ENCODE results near the gene COL4A1.

COL4A1 gene

DNA sequence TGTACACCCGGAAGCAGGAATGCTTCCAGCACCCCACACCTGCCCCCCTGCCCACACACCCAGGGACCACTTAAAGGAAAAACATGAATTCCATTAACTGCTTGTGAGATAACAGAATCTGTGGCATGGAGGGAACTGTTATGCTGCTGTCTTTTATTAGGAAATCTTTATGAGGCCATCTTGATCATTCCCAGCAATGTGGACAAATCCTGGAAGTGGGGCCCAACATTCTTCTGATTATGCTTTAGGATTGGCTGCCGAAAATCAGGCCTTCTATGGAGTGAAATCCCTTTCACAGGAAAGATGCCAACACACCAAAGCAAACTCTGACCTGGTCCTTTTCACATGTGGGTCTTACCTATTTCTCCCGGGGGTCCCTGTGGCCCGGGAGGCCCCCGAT lies 114.5 kb downstream of the COL4A1 start:
- H3K36me3 ChIP-seq (ENCODE audit: control insufficient read depth in 4 of 4, insufficient read depth in 4 of 4, low read length in 3 of 4): no peaks in the 10 kb centered on the region
- H3K9me3 ChIP-seq (ENCODE audit: control extremely low read depth in 1 of 5, control insufficient read depth in 4 of 5, insufficient read depth in 2 of 5, low read depth in 1 of 5, low read length in 4 of 5): no peaks in the 10 kb centered on the region
- POLR2A ChIA-PET: no interaction called here
- peaks cover 2 to 56% (median 6%) of the 10 kb centered on the region in 5 experiments for H3K27me3 ChIP-seq (replicated peaks in 2 of 5; ENCODE audit: control insufficient read depth in 4 of 5, insufficient read depth in 5 of 5, low read length in 4 of 5)
- CTCF ChIA-PET: no interaction called here
- H3K27ac ChIP-seq (ENCODE audit: insufficient read depth in 1 of 2, low read depth in 1 of 2, low read length in 2 of 2, poor library complexity in 1 of 2, severe bottlenecking in 2 of 2): no peak overlapping the region
- no peak for DNase-seq
- no peak overlapping the region for H3K4me3 ChIP-seq (ENCODE audit: control insufficient read depth in 1 of 7, extremely low read depth in 1 of 7, insufficient read depth in 4 of 7, low read depth in 2 of 7, low read length in 6 of 7)
- no peaks in the 10 kb centered on the region for H3K4me1 ChIP-seq (ENCODE audit: control extremely low read depth in 1 of 4, control insufficient read depth in 4 of 4, insufficient read depth in 4 of 4, low read length in 3 of 4)
- 86% methylated on average over 4 of the region's 5 CpGs for whole genome bisulfite sequencing (ENCODE audit: insufficient coverage)

- Histone ChIP-seq H3K9me3 (ENCODE audit: control extremely low read depth in 1 of 5, control insufficient read depth in 4 of 5, insufficient read depth in 2 of 5, low read depth in 1 of 5, low read length in 4 of 5) (no peaks in the 10 kb centered on the region), H3K36me3 (ENCODE audit: control insufficient read depth in 4 of 4, insufficient read depth in 4 of 4, low read length in 3 of 4) (no peaks in the 10 kb centered on the region), H3K27ac (ENCODE audit: insufficient read depth in 1 of 2, low read depth in 1 of 2, low read length in 2 of 2, poor library complexity in 1 of 2, severe bottlenecking in 2 of 2) (no peak overlapping the region), H3K27me3 (replicated peaks in 2 of 5; ENCODE audit: control insufficient read depth in 4 of 5, insufficient read depth in 5 of 5, low read length in 4 of 5) (peaks cover 0 to 32% (median 6%) of the 10 kb centered on the region in 5 experiments), H3K4me3 (ENCODE audit: control insufficient read depth in 1 of 7, extremely low read depth in 1 of 7, insufficient read depth in 4 of 7, low read depth in 2 of 7, low read length in 6 of 7) (no peak overlapping the region), H3K4me1 (ENCODE audit: control extremely low read depth in 1 of 4, control insufficient read depth in 4 of 4, insufficient read depth in 4 of 4, low read length in 3 of 4) (no peaks in the 10 kb centered on the region)
- no peak for DNase-seq
- WGBS (ENCODE audit: insufficient coverage): 80% methylated on average over 4 of the region's 5 CpGs
- ChIA-PET CTCF (no interaction called here), POLR2A (no interaction called here)
Observed at GRCh38 chr13:110187641-110188161, 119.3 kb downstream of the COL4A1 start.

- Histone ChIP-seq H3K36me3 (ENCODE audit: control insufficient read depth in 4 of 4, insufficient read depth in 4 of 4, low read length in 3 of 4) (no peaks in the 10 kb centered on the region), H3K27ac (ENCODE audit: insufficient read depth in 1 of 2, low read depth in 1 of 2, low read length in 2 of 2, poor library complexity in 1 of 2, severe bottlenecking in 2 of 2) (no peak overlapping the region), H3K9me3 (ENCODE audit: control extremely low read depth in 1 of 5, control insufficient read depth in 4 of 5, insufficient read depth in 2 of 5, low read depth in 1 of 5, low read length in 4 of 5) (no peaks in the 10 kb centered on the region), H3K4me1 (ENCODE audit: control extremely low read depth in 1 of 4, control insufficient read depth in 4 of 4, insufficient read depth in 4 of 4, low read length in 3 of 4) (no peaks in the 10 kb centered on the region), H3K4me3 (ENCODE audit: control insufficient read depth in 1 of 7, extremely low read depth in 1 of 7, insufficient read depth in 4 of 7, low read depth in 2 of 7, low read length in 6 of 7) (no peak overlapping the region), H3K27me3 (replicated peaks in 2 of 5; ENCODE audit: control insufficient read depth in 4 of 5, insufficient read depth in 5 of 5, low read length in 4 of 5) (peaks cover 0 to 25% (median 3%) of the 10 kb centered on the region in 5 experiments)
- DNase-seq: no peak
- WGBS (ENCODE audit: insufficient coverage): 89% methylated on average over 7 of the region's 10 CpGs
- ChIA-PET POLR2A (no interaction called here), CTCF (no interaction called here)
Observed at GRCh38 chr13:110186231-110186855, 120.6 kb downstream of the COL4A1 start.

DNA sequence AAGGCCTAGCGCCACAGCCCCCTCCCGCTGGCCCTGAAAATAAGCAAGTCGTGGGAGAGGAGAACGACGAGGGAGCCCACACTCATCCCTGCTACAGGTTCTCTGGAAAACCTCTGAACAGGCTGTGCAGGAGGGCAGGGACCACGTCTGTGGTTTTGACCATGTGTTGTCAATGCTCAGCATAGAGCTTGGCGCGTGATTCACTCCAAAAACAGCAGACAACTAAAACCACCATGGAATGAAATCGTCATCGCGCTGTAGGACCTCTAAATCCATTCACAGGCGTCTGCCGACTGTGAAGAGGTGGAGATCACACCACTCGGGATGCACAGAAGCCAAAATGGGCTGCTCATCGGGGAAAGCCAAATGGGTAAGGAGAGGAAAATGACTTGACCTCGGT lies 121.3 kb downstream of the COL4A1 start:
- Histone ChIP-seq H3K4me1 (ENCODE audit: control extremely low read depth in 1 of 4, control insufficient read depth in 4 of 4, insufficient read depth in 4 of 4, low read length in 3 of 4) (no peaks in the 10 kb centered on the region), H3K27ac (ENCODE audit: insufficient read depth in 1 of 2, low read depth in 1 of 2, low read length in 2 of 2, poor library complexity in 1 of 2, severe bottlenecking in 2 of 2) (no peak overlapping the region), H3K4me3 (ENCODE audit: control insufficient read depth in 1 of 7, extremely low read depth in 1 of 7, insufficient read depth in 4 of 7, low read depth in 2 of 7, low read length in 6 of 7) (no peak overlapping the region), H3K9me3 (ENCODE audit: control extremely low read depth in 1 of 5, control insufficient read depth in 4 of 5, insufficient read depth in 2 of 5, low read depth in 1 of 5, low read length in 4 of 5) (no peaks in the 10 kb centered on the region), H3K27me3 (replicated peaks in 2 of 5; ENCODE audit: control insufficient read depth in 4 of 5, insufficient read depth in 5 of 5, low read length in 4 of 5) (peaks cover 0 to 22% (median 3%) of the 10 kb centered on the region in 5 experiments), H3K36me3 (ENCODE audit: control insufficient read depth in 4 of 4, insufficient read depth in 4 of 4, low read length in 3 of 4) (no peaks in the 10 kb centered on the region)
- CTCF ChIA-PET: interaction anchor here (1.3 kb wide), 1 partner anchor 12 kb away, joined by 3 read pairs; no protein-coding TSS in a partner anchor
- DNase-seq: no peak
- WGBS (ENCODE audit: insufficient coverage): 88% methylated on average over 15 of the region's 16 CpGs
- POLR2A ChIA-PET: no interaction called here

- no peak for DNase-seq
- Histone ChIP-seq H3K27ac (ENCODE audit: insufficient read depth in 1 of 2, low read depth in 1 of 2, low read length in 2 of 2, poor library complexity in 1 of 2, severe bottlenecking in 2 of 2) (no peak overlapping the region), H3K4me3 (ENCODE audit: control insufficient read depth in 1 of 7, extremely low read depth in 1 of 7, insufficient read depth in 4 of 7, low read depth in 2 of 7, low read length in 6 of 7) (no peak overlapping the region), H3K27me3 (replicated peaks in 2 of 5; ENCODE audit: control insufficient read depth in 4 of 5, insufficient read depth in 5 of 5, low read length in 4 of 5) (peaks cover 0 to 13% (median 2%) of the 10 kb centered on the region in 5 experiments), H3K36me3 (ENCODE audit: control insufficient read depth in 4 of 4, insufficient read depth in 4 of 4, low read length in 3 of 4) (no peaks in the 10 kb centered on the region), H3K9me3 (ENCODE audit: control extremely low read depth in 1 of 5, control insufficient read depth in 4 of 5, insufficient read depth in 2 of 5, low read depth in 1 of 5, low read length in 4 of 5) (no peaks in the 10 kb centered on the region), H3K4me1 (ENCODE audit: control extremely low read depth in 1 of 4, control insufficient read depth in 4 of 4, insufficient read depth in 4 of 4, low read length in 3 of 4) (no peaks in the 10 kb centered on the region)
- CTCF ChIA-PET: no interaction called here
- WGBS (ENCODE audit: insufficient coverage): 93% methylated on average over 6 of the region's 7 CpGs
- POLR2A ChIA-PET: no interaction called here
Observed at GRCh38 chr13:110183910-110184309, 123.0 kb downstream of the COL4A1 start.

GRCh38 chr13:110182461-110182860 lies 124.5 kb downstream of the COL4A1 start:
- no peaks in the 10 kb centered on the region for H3K36me3 ChIP-seq (ENCODE audit: control insufficient read depth in 4 of 4, insufficient read depth in 4 of 4, low read length in 3 of 4)
- POLR2A ChIA-PET: no interaction called here

GRCh38 chr13:110182003-110182402 lies 125.0 kb downstream of the COL4A1 start:
- Histone ChIP-seq H3K27me3 (replicated peaks in 2 of 5; ENCODE audit: control insufficient read depth in 4 of 5, insufficient read depth in 5 of 5, low read length in 4 of 5) (peaks cover 0 to 11% (median 2%) of the 10 kb centered on the region in 5 experiments), H3K36me3 (ENCODE audit: control insufficient read depth in 4 of 4, insufficient read depth in 4 of 4, low read length in 3 of 4) (no peaks in the 10 kb centered on the region), H3K4me1 (ENCODE audit: control extremely low read depth in 1 of 4, control insufficient read depth in 4 of 4, insufficient read depth in 4 of 4, low read length in 3 of 4) (no peaks in the 10 kb centered on the region), H3K9me3 (ENCODE audit: control extremely low read depth in 1 of 5, control insufficient read depth in 4 of 5, insufficient read depth in 2 of 5, low read depth in 1 of 5, low read length in 4 of 5) (no peaks in the 10 kb centered on the region), H3K4me3 (ENCODE audit: control insufficient read depth in 1 of 7, extremely low read depth in 1 of 7, insufficient read depth in 4 of 7, low read depth in 2 of 7, low read length in 6 of 7) (no peak overlapping the region), H3K27ac (ENCODE audit: insufficient read depth in 1 of 2, low read depth in 1 of 2, low read length in 2 of 2, poor library complexity in 1 of 2, severe bottlenecking in 2 of 2) (no peak overlapping the region)
- WGBS (ENCODE audit: insufficient coverage): 83% methylated on average over 8 of the region's 11 CpGs
- no peak for DNase-seq
- CTCF ChIA-PET: no interaction called here
- POLR2A ChIA-PET: no interaction called here

More at GRCh38 chr13:110182461-110182860, 124.5 kb downstream of the COL4A1 start:
- CTCF ChIA-PET: no interaction called here
- Histone ChIP-seq H3K4me3 (ENCODE audit: control insufficient read depth in 1 of 7, extremely low read depth in 1 of 7, insufficient read depth in 4 of 7, low read depth in 2 of 7, low read length in 6 of 7) (no peak overlapping the region), H3K4me1 (ENCODE audit: control extremely low read depth in 1 of 4, control insufficient read depth in 4 of 4, insufficient read depth in 4 of 4, low read length in 3 of 4) (no peaks in the 10 kb centered on the region), H3K27ac (ENCODE audit: insufficient read depth in 1 of 2, low read depth in 1 of 2, low read length in 2 of 2, poor library complexity in 1 of 2, severe bottlenecking in 2 of 2) (no peak overlapping the region), H3K9me3 (ENCODE audit: control extremely low read depth in 1 of 5, control insufficient read depth in 4 of 5, insufficient read depth in 2 of 5, low read depth in 1 of 5, low read length in 4 of 5) (no peaks in the 10 kb centered on the region), H3K27me3 (replicated peaks in 2 of 5; ENCODE audit: control insufficient read depth in 4 of 5, insufficient read depth in 5 of 5, low read length in 4 of 5) (peaks cover 0 to 11% (median 2%) of the 10 kb centered on the region in 5 experiments)
- no peak for DNase-seq
- WGBS (ENCODE audit: insufficient coverage): 96% methylated on average over 4 of the region's 9 CpGs
